LNCaP clone FGC (cell line): Measurements from ENCODE around the gene GRIK4.

Experiments
- DNase-seq: peaks from one replicate; pipeline ENCODE4 v3.0.0-alpha.2; 2011; ENCODE audit warnings: low read depth
- H3K4me3 ChIP-seq: 2 replicates; pipeline ENCODE4 v1.5.1; 2011; ENCODE audit warnings: mild to moderate bottlenecking, low read depth, low read length, control low read depth
- CTCF ChIP-seq: IDR thresholded peaks from 2 replicates; pipeline ENCODE4 v1.5.1; 2012; ENCODE audit warnings: mild to moderate bottlenecking; ENCODE audit not compliant: control insufficient read depth, insufficient read depth; ENCODE audit errors: extremely low read depth

Gene GRIK4

GRCh38 chr11:120515186-120515723, 3.7 kb downstream of the GRIK4 start:
- no peak for TF ChIP-seq CTCF
- no peak overlapping the region for H3K4me3 ChIP-seq
- no peak for DNase-seq

DNA sequence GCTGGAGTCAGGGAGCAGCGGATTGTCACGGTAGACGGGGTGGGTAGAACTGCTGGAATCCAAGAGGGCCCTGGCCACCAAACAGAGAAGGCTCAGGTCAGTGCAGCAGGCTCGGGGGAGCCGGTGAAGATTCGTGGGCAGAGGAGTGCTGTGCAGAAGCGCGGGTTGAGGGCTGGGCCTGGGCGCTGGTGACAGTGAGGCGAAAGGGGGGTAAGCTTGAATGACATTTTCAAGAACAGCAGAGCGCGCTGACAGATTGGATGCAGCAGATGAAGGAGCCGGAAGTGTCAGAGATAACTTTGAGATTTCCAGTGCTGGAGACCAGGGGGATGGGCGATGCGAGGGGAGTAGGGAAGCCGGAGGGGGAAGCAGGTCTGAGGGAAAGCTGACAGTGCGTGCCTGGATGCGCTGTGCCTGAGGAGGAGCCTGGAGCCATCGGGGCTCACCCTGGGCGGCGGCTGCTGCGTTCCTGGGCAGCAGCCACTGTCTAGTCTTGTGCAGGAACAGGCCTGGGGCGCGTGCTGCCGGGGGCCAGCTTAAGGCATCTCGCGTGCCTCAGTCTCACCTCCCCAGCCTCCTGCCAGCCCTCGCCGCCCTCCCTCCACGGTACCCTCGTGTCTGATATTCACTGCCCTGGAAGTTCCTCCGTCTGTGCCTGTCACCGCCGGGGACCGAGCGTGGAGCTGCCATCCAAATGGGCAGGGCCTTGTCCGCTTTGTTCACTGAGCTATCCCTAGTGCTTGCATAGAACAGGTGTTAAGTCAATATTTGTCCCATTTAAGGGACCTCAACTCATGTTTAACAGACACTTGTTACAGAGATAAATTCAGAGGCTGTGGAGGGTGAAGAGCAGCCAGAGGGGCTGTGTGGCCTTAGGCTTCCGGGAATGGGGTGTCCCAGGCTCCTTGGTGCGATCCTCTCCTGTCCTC, 5.2 kb downstream of the GRIK4 start:
- no peak for DNase-seq
- H3K4me3 ChIP-seq = no peak overlapping the region
- no peak for TF ChIP-seq CTCF

GRCh38 chr11:120517390-120517761, 5.8 kb downstream of the GRIK4 start:
- DNase-seq = no peak
- H3K4me3 ChIP-seq = no peak overlapping the region
- no peak for TF ChIP-seq CTCF

- no peak for TF ChIP-seq CTCF
- DNase-seq = no peak
- no peak overlapping the region for H3K4me3 ChIP-seq
Measured at GRCh38 chr11:120517801-120518291, 6.3 kb downstream of the GRIK4 start.

GRCh38 chr11:120518356-120518755, 6.8 kb downstream of the GRIK4 start:
- DNase-seq = no peak
- TF ChIP-seq CTCF = no peak
- H3K4me3 ChIP-seq = no peak overlapping the region

- no peak for TF ChIP-seq CTCF
- no peak overlapping the region for H3K4me3 ChIP-seq
- DNase-seq = no peak
Measured at GRCh38 chr11:120519474-120519873, 7.9 kb downstream of the GRIK4 start.
